ENCODE data around the gene RAF1. TPM values are rescaled to one million over a fixed set of nuclear protein-coding genes. Genes with fewer than 3 reads are reported as not detected.

Gene RAF1
- total and polyA plus RNA-seq, 2 of the 8 experiments (the other 6 are each of a cell fraction or from before 2014, with no cell fraction given), result 103 to 118 TPM

- TF ChIP-seq CTCF (IDR thresholded peaks at IDR 0.05; ENCODE audit: control extremely low read depth in 1 of 3, insufficient read depth in 1 of 3, low read depth in 1 of 3, low read length in 3 of 3) (no peak), RXRA (IDR thresholded peaks at IDR 0.05; ENCODE audit: insufficient read depth, low read depth, low read length) (no peak)
Observed at GRCh38 chr3:12686096-12686495, 22.2 kb upstream of the RAF1 start (continued).
